Measurements from ENCODE around the gene KCNMA1.
"Not testable (repeated sequence)": the region's sequence is repeated elsewhere in the genome, so short reads cannot be mapped to it uniquely, and the experiment has no call there.

The KCNMA1 gene

GRCh38 chr10:77664696-77665095, 27.1 kb upstream of the KCNMA1 start:
- in situ Hi-C loops (cut with HindIII; ENCODE audit: low sequenced_read_pairs): no loop called here

GRCh38 chr10:77664008-77664407, 26.4 kb upstream of the KCNMA1 start:
- in situ Hi-C loops (cut with HindIII; ENCODE audit: low sequenced_read_pairs): no loop called here

GRCh38 chr10:77661674-77662073, 24.1 kb upstream of the KCNMA1 start:
- in situ Hi-C loops (cut with HindIII; ENCODE audit: low sequenced_read_pairs): no loop called here

- in situ Hi-C loops (cut with HindIII; ENCODE audit: low sequenced_read_pairs): no loop called here
These were observed 23.5 kb upstream of the KCNMA1 start for GRCh38 chr10:77661100-77661499.

GRCh38 chr10:77659046-77659670, 21.6 kb upstream of the KCNMA1 start:
- in situ Hi-C loops (cut with HindIII; ENCODE audit: low sequenced_read_pairs): not testable (repeated sequence)

GRCh38 chr10:77653210-77653609, 15.6 kb upstream of the KCNMA1 start:
- in situ Hi-C loops (cut with HindIII; ENCODE audit: low sequenced_read_pairs): no loop called here

GRCh38 chr10:77649333-77650331, 12.0 kb upstream of the KCNMA1 start:
- in situ Hi-C loops (cut with HindIII; ENCODE audit: low sequenced_read_pairs): loop anchor here (25.0 kb wide), 2 partner anchors 387 to 487 kb away; no protein-coding TSS in a partner anchor

- in situ Hi-C loops (cut with HindIII; ENCODE audit: low sequenced_read_pairs): loop anchor here (25.0 kb wide), 2 partner anchors 386 to 486 kb away; no protein-coding TSS in a partner anchor
These were observed 10.9 kb upstream of the KCNMA1 start for GRCh38 chr10:77648472-77648871.

- in situ Hi-C loops (cut with HindIII; ENCODE audit: low sequenced_read_pairs): loop anchor here (25.0 kb wide), 2 partner anchors 385 to 485 kb away; no protein-coding TSS in a partner anchor
These were observed 10.1 kb upstream of the KCNMA1 start for GRCh38 chr10:77647543-77648293.

- in situ Hi-C loops (cut with HindIII; ENCODE audit: low sequenced_read_pairs): loop anchor here (5.0 to 25.0 kb wide), 3 partner anchors 162 to 482 kb away; no protein-coding TSS in a partner anchor
These were observed 7.1 kb upstream of the KCNMA1 start for GRCh38 chr10:77644557-77645243.

- in situ Hi-C loops (cut with HindIII; ENCODE audit: low sequenced_read_pairs): loop anchor here (5.0 to 25.0 kb wide), 3 partner anchors 162 to 482 kb away; no protein-coding TSS in a partner anchor
These were observed 6.3 kb upstream of the KCNMA1 start for GRCh38 chr10:77643795-77644468.

- in situ Hi-C loops (cut with HindIII; ENCODE audit: low sequenced_read_pairs): loop anchor here (5.0 to 25.0 kb wide), 3 partner anchors 160 to 480 kb away; no protein-coding TSS in a partner anchor
These were observed 4.3 kb upstream of the KCNMA1 start for GRCh38 chr10:77641788-77642397.

GRCh38 chr10:77641344-77641743, 3.7 kb upstream of the KCNMA1 start:
- in situ Hi-C loops (cut with HindIII; ENCODE audit: low sequenced_read_pairs): loop anchor here (5.0 to 25.0 kb wide), 3 partner anchors 159 to 479 kb away; no protein-coding TSS in a partner anchor

GRCh38 chr10:77640167-77640566, 2.6 kb upstream of the KCNMA1 start:
- in situ Hi-C loops (cut with HindIII; ENCODE audit: low sequenced_read_pairs): loop anchor here (5.0 to 25.0 kb wide), 3 partner anchors 158 to 478 kb away; no protein-coding TSS in a partner anchor

- in situ Hi-C loops (cut with HindIII; ENCODE audit: low sequenced_read_pairs): loop anchor here (5.0 to 25.0 kb wide), 3 partner anchors 157 to 477 kb away; no protein-coding TSS in a partner anchor
These were observed 2.1 kb upstream of the KCNMA1 start for GRCh38 chr10:77639756-77640155.

GRCh38 chr10:77638321-77639101, 903 bp upstream of the KCNMA1 start:
- in situ Hi-C loops (cut with HindIII; ENCODE audit: low sequenced_read_pairs): loop anchor here (25.0 kb wide), 2 partner anchors 376 to 476 kb away; no protein-coding TSS in a partner anchor

- in situ Hi-C loops (cut with HindIII; ENCODE audit: low sequenced_read_pairs): loop anchor here (25.0 kb wide), 2 partner anchors 375 to 475 kb away; no protein-coding TSS in a partner anchor
These were observed 559 bp downstream of the KCNMA1 start for GRCh38 chr10:77636967-77637531.
